ENCODE results near the gene HOXB5. TPM values are rescaled to one million over a fixed set of nuclear protein-coding genes. Genes with fewer than 3 reads are reported as not detected.

The HOXB5 gene
- total RNA-seq, 1 donor from 2014 or later = 2.4 TPM

DNA sequence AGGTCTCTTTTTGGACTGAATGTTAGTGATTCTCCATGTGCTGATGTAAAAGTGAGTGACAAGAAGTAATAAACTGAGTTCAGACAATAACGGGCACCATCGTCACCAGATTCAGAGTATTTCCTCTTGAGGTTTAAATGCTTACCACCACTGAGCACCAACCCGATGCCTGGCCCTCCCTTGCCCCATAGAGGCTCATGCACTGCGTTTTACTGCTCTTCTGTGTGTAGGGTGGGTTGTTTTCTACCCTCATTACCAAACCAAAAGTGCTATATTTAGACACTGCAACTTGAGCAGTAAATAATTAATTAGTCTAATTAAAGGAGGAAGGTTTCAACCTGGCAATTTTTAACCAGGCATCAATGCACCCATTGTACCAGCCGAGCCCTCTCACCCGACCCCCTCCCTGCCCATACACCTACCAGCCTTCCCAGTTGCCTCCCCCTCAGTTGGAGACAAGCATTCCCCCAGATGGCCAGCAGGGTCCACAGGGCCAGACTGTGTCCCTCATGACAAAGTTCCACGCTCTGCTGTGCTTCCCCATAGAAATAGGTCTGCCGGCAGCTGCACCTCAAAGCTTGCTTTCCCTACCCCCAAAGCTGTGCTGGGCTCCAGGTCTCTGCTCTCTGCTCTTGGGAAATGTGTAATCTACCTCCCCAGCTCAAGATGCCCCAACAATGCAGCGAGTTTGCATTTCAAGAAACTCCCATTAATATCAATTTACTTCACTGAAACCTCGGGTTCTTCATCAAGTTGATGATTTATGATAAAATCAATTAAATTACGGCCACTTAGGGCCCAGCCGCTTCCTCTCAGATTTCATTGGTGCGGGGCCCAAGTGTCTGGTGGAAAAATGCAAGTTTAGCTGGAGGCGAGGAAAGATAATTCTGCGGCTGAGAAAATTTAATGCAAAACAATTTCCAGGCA is 31.4 kb downstream of the HOXB5 start:
- DNase-seq (ENCODE audit: low read depth) = peak; percentile 89

DNA sequence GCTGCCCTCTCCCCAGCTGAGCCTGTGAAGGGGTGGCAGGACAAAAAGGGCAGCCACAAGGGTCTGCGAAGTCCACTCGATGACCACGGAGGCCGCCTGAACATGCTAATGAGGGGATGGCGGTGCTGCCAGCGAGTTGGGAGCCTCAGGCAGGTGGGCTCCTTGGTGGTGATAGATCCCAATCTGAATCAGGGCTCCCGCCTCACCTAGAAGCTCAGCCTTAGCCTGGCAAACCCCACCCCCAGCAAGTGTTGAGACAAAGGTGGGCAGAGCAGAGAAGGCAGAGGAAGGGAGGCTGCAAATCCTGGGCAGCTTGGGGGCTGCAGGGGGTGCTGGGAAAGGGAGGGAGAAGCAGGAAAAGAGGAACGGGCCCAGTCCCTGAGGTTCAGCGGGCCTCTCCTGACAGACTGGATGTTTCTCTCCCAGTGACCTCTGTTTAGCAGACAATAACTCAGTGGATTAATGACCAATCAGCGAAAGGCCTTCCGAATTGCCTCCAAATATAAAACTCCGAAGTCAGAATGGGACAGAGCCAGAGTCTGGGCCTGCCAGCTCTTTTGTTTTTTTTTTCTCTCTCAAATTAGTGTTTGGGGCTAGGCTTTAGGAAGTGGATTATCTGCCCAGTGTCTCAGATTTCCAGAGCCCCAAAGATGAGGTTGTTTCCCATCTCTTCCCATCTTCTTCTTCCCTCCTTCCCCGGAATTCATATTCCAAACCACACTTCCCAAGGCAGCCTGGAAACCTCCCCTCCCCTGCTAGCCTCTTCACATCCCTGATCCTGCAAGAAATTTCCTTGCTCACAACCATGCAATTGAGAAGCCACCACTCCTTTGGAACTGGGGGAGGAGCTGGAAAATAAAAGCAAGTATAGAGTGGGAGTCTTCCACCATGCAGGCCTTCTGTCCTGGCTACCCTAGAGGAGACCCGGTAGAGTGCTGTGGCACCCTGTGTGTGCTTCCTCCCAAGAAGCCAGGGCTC is 33.5 kb downstream of the HOXB5 start:
- no peak for DNase-seq (ENCODE audit: low read depth)

DNA sequence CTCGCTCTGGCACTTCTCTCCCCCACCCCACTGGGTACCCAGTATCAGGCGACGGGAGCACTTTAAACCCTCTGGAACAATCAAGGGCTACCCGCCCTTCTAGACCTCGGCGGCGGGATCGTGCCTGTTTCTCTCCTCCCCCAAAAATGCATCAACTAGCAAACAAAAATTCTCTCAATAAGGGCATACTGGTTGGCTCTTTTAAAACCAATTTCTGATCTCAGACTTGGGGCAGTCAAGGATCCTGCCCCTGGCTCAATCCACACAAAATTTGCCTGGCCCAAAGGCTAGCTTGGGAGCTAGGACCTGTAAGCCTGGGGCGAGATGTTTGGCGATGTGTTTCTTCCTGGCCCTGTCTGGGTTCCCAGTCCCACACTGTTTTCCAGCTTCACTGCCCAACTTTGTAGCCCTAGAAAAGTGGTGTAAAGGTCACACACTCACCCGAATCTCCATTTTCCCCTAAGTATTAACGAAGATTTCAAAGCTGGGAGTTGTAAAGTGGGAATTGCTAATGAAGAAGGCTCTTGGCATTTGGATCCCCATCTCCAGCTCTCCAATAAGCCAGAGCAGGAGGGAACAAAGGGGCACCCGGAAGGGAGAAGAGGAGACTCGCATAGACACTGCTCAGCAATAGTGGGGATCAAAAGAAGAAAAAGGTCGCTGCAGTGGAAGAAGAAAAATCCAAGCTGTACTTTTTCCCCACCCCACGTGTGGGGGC is 34.3 kb downstream of the HOXB5 start:
- no peak for DNase-seq (ENCODE audit: low read depth)

DNA sequence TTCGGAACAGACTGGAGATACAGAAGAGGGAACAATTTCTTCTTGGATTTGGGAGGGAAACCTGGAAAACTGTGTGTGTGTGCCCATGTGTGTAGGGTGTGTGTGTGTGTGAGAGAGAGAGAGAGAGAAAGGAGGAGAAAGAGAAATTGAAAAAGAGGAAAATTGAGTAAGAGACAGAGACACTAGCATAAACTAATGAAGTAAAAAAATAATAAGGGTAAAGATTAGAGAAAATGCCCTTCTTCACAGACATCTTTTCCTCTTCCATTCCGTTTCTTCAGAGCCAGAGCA is 34.8 kb downstream of the HOXB5 start:
- DNase-seq (ENCODE audit: low read depth) = no peak

DNA sequence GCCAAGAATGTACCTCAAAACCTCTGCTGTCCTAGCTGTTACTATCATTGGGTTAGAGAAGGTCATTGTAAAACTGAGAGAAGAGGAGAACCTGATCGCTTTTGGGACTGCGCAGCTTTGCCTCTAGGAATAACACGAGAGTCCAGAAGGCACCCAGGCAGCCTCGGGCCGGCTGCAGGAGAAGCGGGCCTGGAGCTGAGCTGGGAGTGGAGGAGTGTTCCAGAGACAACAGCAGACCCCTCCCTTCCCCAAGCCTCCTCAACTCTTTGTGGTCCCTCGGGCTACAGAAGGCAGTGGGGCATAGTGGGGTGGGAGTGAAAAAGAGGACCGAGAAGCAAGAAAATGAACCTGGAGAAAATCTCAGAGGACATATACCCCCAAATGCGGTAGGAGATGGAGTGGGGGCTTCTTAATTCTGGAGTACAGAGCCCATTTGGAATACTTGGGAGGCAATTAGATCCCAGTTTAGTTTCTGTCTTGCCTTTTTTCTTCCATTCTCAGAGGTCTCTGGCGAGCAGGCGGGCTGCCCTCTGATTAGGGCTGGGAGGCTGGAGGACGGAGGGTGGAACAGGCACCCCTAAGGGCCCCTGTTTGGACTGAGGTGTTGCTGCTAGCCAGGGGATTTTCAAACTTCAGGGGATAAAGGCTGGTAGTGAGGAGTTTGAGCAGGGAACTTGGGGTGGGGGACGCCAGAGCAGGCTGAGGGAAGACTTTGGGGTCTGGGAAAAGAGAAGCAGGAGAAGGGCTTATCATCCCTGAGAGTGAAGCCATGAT is 35.3 kb downstream of the HOXB5 start:
- no peak for DNase-seq (ENCODE audit: low read depth)

DNA sequence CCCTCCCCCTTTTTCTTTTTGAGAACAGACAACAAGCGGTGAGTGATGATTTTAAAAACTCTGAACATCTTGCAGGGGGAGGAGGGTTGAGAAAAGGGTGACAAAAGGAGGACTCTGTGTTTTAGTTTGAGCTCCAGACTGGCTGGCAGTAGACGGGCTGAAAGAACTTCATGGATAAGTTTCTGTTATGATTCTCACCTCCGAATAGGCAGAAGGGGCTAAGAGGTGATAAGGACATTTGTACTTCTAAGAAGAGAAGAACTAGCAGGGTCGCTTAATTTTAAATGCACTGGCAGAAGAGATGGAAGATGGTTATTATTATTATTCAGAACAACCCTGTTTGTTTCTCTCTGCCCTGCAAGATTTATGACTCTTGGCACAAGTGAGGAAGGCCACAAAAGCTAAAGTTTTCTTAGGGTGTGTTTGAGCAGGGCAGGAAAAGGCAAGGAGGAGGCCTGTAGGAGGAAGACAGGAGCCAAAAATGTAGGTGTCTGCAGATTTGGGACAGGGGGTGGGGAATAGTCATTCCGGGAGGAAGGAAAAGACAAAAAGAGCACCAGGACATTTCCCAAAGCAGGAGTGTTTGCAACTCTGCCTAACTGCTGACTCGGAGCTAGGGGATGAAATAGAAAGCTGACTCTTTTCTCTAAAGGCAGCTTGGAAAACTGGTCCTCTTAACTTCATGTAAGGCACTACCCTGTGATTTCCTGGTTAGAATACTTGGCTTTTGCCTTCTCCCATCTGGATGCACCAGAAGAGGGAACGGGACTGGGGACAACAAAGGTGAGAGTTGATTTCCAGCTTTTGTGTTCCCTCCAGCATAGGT is 36.8 kb downstream of the HOXB5 start:
- no peak for DNase-seq (ENCODE audit: low read depth)

DNA sequence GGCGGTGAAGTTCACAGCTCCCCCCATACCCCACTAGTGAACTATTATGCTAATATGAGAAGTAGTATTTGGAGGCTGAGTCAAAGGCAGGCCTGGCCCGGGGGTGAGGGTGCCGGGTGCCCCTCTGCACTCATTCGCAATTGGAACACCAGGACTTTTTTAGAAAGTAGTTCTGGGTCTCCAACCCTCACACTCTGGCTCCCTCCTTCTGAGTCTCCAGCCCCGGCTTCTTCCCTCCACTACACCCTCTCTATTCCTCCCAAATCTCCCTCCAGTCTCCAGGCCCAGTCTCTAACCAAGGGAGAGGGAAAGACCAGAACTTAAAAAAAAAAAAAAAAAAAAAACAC is 37.4 kb downstream of the HOXB5 start:
- no peak for DNase-seq (ENCODE audit: low read depth)

DNA sequence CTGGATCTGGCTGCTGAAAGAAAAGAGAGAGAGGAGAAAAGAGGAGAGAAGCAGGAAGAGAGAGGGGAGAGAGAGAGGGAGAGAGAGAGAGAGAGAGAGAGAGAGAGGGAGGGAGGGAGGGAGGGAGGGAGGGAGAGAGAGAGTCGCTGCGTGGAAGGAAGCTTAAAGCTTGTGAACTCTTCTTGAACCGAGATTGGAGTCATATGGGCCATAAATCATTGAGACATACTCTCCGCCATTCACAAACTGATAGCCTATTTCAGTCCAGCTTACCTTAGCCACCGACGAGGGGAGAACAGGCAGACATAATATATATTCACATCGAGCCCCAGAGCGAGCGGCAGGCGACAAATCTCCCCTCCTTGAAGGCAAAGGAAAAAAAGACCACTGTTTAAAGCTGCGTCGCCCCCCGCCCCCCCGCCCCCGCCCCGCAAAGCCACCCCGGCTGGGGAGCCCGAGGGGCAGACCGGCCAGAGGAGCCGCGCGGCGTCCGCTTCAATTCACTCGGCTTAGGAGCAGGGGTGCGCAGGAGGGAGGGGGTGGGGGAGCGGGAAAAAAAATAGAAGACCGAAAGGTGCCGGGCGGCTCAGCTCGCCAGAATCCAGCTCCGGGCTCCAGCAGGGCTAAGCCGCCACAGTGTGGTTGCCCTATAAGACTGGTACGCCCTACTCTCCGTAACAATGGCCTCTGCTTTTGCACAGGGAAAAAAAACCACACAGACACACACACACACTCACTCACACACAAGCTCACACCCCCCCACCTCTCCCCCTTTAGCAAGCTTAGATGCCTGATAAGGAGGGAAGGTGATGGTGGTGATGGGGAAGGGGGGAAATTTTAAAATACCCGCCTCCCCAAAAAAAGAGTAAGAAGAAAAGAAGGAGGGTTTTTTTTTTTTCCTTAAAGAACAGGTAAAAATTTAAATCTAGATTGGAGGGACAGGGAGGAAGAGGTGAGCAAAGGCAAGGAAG is 38.0 kb downstream of the HOXB5 start:
- peak; percentile 93 for DNase-seq (ENCODE audit: low read depth)

DNA sequence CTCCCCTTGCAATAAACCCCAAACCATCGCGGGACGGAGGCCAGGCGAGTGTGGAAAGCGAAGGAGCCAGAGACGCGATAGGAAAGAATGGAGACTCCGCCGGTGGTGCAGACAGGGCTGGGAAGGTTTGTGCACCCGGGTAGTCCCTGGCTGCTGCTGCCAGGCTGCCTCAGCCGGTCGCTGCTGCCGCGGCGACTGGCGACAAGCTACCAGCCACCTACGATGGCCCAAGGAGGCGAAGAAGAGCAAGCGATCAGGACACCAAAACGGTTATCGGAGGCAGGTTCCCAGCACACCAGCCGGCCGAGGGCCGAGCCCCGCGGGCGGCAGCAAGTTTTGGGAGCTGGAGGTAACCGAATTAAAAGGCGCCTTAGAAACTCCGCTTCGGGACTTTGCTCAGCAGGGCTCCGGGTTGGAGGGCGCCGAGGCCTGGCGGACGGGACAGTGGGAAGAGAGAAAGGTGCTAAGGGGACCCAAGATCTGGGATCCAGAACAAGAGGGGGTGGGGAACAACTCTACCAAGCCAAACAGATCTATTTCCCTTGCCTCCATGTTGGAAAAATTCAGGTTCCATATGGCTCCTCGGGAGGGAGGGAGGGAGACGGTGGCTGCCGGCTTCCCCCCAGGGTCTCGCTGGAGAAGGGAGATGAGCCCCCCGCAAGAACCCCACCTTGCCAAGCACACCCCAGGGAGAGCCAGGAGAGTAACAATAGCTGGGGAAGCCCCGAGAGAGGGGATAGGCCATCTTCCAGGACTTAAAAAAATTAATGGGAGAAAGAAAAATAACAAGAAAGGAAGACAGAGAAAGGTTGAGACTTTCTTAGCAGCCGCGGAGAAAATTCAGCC is 38.9 kb downstream of the HOXB5 start:
- DNase-seq (ENCODE audit: low read depth) = no peak

DNA sequence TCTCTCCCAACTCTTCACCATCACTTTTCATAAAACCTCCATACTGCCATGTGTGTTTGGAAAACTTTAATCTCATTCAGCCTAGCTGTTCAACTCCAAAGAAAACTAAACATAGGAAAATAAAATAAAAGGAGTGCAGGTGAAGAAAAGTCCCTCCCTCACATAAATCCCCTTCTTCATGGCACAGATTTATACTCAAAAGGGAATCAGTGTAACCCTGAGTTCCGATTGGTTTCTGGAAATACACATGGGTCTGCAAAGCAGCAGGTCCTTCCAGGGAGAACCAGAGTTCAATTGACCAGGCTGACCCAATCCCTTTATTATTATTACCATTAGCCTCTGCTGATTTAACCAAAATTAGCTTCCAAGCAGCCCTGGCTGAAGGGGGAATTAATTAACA is 39.8 kb downstream of the HOXB5 start:
- no peak for DNase-seq (ENCODE audit: low read depth)

DNA sequence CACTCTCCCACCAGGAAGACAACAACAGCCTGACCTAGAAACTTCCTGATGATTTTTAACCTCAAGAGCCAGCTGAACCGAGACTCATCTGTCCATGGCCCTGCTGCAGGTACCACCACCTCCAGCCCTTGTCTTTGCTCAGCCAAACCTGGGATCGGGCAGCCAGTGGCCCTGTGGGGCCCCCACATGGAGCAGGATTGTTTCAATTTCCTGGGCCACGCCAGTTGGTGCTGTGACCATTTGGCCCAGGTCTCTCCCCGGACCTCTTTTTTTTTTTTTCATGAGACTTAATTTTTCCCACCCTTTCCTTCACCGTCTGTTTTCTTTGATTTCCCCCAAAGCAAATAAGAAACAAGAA is 40.4 kb downstream of the HOXB5 start:
- DNase-seq (ENCODE audit: low read depth) = no peak

DNA sequence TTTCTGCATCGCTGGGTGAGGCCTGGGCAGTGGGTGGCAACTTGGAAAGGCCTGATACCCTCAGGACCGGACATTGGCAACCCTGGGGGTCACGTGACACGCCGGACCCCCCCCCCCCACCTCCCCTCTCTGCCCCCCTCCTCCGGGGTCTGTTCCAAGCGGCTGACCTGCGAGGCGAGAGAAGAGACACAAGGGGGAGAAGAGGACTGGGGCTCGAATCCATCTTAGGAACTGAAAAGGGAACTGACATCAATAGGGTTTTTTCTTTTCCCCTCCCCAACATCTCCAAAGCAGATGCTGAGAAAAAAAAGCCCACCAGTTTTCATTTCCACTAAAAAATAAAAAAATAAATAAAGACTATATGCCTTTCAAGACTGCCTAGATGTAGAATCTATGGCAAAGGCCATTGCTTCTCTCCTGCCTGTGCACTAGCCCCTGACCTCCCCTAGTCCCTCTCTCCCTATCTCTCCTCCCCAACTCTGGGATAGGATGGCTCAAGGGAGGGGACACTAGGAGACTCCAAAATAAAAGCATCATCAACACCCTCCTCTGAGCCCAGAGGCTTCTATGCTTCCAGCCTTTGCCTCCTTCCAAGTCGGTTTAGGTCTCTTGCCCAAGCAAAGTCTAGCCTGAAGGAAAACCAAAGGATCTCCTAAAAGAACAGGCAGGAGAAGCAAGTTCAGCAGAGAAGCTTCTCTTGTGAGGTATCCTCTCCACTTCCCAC is 41.0 kb downstream of the HOXB5 start:
- DNase-seq (ENCODE audit: low read depth) = no peak

DNA sequence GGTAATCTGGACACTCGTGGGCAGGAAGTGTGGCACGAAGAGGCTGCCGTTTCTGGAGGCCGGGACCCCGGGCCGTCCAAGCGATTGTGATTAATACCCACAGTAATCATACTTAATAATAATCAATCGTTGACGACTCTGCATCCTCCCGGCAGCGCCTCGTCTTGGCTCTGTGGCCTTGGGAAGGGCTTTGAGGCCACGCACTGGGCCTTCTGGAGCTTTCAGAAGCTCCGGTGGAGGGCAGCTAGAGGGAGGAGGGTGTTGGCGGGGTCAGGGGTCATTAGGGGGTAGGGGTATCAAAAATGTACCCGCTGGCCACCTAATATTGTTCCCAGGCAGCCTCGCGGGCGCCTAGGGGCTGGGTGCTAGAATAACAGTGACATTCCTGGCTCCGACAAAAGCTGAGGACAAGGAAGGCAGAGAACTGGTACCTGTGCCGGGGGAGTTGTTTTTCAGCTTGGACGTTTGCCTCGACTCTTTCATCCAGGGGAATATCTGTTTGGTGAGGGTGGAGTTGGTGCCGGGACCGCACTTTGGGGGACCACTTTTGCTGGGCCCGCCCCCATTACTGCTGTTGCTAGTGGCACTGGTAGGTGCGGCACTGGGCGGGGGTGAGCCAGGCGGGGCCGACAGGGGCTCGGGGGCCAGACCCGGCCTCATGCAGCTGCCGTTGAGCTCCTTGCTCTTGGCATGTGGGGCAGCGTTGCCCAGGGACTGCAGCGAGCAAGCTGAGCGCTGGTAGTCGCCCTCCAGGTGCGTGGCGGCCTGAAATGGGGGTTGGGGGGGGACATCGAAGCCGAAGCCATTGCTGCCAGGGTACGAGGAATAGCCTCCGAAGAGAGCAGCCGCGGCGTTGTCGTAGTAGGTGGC is 41.7 kb downstream of the HOXB5 start:
- no peak for DNase-seq (ENCODE audit: low read depth)

DNA sequence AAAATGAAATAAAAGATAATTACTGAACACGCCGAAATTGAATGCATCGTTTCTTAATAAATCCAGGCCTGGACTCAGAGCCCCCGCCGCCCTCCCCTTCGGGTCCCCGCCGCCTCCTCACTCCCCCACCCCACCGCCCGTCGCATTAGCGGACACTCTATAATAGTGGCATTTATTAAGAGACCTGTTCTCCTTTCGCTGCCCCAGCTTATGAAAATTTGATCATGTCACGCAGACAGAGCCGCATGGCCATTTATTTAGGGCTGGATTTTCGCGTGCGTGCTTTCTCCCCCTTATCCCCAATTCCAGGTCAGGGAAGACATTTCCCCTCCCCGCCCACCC is 42.4 kb downstream of the HOXB5 start:
- no peak for DNase-seq (ENCODE audit: low read depth)

DNA sequence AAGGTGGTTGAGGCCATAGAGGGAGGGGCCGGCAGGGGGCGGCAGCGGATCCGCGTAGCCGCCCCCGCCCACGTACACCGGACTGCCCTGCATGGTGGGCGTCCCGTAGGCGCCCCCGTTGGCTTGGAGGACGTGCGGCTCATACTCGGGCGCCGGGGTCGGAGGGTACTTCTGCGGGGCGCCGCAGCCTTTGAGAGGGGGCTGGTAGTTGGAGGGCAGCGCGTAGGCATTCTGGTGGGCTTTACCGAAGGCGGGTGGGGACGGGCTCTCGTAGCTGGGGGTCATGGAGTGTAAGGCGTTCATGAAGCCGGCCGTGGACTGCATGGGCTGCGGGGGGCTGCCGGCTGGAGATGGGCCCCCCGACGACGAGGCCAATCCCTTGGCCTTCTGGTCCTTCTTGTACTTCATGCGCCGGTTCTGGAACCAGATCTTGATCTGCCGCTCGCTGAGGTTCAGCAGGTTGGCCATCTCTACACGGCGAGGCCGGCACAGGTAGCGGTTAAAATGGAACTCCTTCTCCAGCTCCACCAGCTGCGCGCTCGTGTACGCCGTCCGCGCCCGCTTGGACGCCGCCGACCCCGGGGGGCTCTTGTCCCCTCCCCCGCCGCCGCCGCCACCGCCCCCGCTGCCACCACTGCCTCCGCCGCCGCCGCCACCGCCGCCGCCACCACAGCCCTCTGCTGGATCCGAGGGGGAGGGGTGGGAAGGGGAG is 42.9 kb downstream of the HOXB5 start:
- no peak for DNase-seq (ENCODE audit: low read depth)

DNA sequence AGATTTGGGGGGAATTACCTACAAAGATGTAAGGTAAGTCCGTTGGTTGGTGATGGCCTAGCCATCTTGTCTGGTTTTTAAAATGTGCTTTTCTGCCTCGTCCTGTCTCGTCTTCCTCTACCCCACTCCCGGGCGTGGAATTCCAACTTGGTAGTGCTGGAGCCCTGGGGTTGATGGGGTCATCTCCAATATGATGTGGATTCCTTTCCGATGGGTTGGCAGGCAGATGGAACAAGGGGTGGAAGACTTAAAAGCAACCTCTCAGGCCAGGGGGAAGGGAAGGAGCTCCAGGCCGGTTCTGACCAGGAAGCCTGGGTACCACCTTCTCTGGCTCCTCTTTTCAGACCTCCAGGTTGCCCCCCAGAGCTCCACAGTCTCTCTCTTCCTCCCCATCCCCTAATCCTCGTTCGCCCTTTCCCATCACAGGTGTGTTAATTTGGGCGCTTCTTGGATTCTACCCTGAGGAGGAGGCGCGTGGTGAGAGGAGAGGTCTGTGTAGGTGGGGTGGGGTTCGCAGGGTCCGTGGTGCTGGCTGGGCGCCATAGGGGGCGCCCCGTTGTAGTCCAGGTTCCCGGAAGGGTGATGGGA is 43.6 kb downstream of the HOXB5 start:
- DNase-seq (ENCODE audit: low read depth) = no peak
